GM18498 (cell line): ENCODE data around the gene CFAP157.

Experiments
- ATAC-seq: cut with Tn5 transposase; IDR thresholded peaks from one replicate; pipeline ENCODE4 v1.9.1; 2021; ENCODE audit warnings: mild to moderate bottlenecking, moderate library complexity; ENCODE audit not compliant: unreplicated experiment

The CFAP157 gene

DNA sequence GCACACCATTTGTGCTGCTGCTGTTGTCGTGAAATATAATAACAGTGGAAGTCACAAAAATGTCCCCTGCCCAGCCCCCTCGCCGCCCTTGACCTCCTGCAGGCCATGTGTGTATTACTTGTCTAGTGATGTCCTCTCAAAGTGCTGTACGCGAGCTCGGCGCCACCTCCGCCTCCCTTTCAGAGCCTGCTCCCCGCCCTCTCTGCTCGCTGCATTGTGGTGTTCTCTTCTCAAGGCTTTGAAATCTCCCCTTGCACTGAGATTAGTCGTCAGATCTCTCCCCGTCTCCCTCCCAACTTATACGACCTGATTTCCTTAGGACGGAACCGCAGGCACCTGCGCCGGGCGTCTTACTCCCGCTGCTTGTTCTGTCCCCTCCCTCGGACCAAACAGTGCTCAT, 14.7 kb upstream of the CFAP157 start:
- ATAC-seq: no peak

DNA sequence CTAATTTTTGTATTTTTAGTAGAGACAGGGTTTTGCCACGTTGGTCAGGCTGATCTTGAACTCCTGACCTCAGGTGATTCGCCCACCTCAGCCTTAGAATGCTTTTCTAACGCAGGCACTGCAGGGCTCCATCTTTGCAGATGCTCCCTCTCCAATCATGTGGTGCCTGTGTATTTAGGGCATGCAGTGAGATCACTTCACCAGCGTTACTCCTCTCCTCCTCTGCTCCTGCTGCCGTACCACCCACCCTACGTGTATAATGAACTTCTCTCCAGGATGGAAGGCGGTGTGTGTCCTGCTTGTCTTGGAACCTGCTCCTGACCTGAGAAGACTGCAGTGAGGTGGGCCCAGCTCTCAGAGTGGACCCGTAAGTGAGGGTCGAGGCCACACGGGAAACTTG, 13.6 kb upstream of the CFAP157 start:
- no peak for ATAC-seq

DNA sequence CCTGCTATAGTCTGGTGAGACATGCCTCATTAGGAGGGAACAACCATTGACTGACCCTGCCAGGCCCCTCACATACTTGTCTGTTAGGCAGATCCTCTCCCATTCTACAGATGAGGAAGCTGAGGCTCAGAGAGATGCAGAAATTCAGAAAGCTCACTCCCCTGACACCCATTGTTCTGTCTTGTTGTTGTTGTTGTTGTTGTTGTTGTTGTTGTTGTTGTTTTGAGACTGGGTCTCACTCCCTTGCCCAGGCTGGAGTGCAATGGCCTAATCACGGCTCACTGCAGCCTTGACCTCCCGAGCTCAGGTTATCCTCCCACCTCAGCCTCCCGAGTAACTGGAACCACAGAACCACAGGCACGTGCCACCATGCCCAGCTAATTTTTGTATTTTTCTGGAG, 13.1 kb upstream of the CFAP157 start:
- no peak for ATAC-seq

DNA sequence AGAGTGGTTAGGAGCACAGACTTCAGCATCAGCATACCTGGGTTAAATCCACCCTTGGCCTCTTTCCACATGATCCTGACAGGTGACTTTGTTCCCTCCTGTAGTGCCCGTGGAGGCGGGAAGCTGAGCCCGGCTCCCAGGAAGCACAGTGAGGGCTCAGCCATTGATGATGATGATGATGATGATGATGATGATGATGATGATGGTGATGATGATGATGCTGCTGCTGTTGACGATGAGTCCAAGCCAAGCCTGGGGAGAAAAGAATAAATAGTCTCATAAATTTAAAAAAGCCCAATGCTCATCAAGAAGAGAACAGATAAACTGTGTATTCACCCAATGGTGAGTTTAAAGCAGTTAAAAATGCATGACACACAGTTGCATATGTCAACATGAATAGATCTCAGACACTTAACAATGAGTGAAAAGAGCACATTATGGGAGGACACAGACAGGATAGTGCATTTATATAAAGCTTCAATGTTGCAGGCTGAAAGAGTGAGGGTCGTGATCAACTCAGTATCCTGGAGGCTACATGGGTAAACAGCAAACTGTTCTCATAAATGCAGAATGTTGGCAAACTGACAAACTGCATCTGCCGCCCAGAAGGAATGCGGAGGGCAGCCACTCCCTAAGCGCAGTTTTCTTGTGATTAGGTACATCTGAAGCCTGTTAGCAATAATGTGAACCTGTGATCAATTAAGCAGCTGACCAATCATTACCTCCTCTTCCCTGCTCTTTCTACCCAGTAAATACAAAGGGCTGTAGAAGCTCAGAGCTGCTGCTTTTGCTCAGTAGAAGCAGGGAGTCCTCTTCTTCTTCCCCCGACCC, 11.7 kb upstream of the CFAP157 start:
- ATAC-seq: no peak

DNA sequence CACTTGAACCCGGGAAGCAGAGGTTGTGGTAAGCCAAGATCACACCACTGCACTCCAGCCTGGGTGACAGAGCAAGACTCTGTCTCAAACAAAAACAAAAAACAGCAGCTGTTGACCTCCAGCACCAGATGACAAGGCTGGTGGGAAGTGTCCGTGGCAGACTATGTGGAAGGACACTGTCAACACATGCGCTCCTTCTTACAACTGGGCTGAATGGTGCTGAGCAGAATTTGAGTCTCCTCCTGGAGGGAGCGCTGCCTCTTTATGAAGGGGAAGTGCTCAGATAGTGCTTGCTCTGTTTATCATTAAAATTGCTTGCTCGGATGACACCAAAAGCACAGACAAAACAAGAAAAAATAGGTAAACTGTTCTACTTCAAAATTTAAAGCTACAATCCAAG, 9.2 kb upstream of the CFAP157 start:
- no peak for ATAC-seq

DNA sequence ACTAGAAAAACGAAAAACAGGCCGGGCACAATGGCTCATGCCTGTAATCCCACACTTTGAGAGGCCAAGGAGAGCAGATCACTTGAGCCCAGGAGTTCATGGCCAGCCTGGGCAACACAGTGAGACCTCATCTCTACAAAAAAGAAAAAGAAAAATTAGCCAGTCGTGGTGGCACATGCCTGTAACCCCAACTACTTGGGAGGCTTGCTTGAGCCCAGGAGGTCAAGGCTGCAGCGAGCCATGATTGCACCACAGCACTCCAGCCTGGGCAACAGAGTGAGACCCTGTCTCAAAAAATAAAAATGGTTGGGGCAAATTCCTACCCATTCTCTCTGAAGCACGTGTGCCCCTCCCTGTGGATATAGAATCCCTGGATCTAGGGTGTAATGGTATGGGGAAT, 8.4 kb upstream of the CFAP157 start:
- ATAC-seq: no peak

DNA sequence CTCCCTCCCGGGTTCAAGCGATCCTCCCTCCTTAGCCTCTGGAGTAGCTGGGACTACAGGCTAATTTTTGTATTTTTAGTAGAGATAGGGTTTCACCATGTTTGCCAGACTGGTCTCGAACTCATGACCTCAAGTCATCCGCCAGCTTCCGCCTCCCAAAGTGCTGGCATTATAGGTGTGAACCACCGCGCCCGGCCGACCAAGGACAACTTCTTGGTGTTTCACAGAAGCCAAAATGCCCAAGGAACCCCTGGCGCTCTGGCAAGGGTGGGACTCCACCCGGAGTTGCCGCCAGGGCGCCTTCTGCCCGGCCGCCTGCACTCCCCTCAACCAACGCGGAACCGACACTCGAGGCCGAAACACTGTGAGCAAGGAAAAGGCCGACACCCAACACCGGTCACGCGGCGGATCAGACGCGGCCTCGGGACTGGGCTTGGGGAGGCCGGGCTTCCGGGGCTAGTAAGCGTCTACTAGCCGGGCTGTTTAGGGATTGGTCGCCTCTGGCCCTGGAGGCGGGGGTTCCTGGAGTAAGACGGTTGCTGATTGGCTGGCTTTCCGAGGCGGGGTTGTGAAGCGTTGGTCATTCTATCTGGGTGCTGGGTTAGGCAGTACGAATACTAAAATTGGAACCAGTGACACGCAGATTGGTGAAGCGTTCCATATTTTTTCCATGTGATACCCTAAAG, 7.7 kb upstream of the CFAP157 start:
- ATAC-seq: peak; percentile 95

DNA sequence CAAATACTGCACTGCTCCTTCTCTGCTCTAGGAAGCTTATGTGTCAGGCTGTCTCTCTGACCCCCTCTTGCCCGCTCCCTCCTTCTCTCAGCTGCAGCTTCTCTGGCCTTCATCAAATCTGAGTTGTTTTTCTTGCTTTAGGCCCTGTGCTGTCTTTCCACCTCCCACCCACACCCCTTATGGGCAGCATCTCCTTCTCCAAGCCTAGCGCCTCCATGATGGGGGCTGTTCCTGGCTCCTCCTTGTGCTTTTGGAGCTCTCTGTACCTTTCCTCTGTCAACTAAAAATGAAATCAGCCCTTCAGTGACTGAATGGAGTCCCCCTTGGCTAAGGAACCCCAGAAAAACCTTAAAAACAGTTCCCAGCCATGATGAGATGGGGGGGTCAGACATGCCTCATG, 6.6 kb upstream of the CFAP157 start:
- ATAC-seq: no peak

DNA sequence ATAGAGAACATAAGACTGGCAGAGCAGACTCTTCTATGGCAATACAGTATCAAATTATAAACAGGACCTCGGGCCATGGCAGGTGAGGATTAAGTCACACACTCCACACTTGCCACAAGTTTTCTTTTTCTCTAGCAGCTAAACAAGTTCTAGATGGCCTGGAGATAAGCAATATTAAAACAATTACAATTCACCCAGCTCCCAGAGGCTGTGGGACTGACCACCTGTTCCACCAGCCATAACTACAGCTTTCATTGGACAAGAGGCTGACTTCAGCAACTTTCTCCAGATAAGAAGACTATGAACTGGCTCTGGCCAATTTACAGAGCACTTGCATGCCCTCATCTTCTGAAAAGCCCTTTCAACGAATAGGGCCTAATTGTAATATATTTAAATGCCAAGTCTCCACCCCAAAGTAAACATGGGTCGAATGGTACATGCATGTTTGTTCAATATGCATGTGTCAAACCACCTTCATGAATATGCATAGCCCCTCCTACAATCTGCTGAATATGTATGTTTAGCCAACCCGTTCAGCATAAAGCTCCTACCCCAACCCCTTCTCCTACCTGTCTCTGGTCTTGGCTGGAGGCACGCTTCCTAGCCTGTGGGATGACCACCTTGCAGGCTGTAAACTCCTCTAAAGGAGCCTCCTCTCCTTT, 6.1 kb upstream of the CFAP157 start:
- ATAC-seq: no peak

DNA sequence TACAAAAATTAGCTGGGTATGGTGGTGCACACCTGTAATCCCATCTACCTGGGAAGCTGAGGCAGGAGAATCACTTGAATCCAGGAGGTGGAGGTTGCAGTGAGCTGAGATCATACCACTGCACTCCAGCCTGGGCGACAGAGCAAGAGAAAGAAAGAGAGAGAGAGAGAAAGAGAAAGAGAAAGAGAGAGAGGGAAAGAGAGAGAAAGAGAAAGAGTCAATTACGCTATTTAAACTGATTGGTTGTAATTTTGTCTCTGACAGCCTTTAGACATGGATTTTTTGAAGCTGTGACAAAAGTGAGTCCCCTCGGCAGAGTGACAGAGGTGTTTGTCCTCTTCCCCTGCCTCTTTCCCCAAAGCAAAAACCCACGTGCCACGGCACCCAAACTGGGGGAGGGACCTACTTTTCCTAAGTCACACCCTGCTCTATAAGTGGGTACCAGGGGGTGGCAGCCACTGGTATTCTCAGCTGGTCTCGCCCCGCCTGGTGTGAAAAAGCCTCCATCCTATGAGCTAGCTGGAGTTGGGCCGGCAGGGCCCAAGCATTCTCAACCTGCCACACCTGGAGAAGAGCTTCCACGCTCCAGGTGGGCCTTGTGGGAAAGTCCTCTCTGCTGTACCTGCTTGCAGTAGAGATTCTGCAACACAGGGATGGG, 3.4 kb upstream of the CFAP157 start:
- ATAC-seq: no peak

DNA sequence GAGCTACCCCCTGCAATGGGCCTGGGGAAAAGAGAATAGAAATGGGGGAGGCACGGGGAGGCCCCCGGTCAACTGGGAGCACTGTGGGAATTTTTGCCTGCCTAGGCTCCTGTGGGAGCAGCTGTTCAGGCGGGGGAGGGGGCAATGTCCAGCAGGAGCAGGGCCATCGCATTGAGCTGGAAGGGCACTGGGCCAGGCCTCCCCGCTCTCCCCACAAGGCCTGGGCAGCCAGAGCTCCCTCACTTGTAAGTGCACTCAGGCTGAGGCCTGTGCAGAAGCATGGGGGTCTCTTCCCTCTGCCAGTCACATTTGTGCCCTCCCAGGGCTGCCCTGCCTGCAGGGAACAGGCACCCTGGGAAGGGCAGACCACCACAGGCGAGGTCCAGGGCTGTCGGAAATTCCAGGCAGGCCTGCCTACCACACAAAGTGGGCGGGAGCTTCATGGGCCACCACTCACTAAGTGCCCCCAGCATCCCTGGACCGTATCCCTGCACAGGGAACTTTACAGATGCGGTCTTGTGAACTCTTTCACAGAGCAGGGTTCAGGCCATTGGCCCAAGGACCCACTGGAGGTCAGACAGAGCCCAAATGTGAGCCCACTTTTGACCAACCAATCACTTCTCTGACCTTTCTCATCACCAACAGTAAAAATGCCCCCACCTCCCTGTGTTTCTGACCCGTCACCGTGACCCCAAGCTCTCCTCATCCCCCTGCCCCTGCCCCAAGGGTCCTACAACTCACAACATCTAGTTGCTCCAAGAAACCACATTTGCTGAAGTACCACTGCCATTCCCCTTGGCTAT, 1.0 kb upstream of the CFAP157 start:
- no peak for ATAC-seq

DNA sequence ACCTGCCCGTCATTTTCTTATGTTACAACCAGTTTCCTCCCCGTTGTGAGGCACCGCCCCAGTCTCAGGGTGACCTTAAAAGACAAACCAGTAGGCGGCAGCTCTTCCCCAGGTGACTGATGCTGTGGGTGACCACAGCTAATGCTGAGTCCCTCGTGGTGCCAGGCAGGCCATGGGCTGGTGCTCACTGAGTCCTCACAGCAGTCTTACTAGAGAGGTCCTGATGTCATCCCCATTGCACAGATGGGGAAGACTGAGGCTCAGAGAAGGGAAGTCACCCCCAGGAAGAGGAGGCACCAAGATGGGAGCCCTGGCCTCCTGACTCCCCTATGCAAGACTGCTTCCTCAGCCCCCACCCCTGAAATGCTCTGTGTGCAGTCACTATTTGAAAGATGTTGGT, 978 bp downstream of the CFAP157 start:
- no peak for ATAC-seq

DNA sequence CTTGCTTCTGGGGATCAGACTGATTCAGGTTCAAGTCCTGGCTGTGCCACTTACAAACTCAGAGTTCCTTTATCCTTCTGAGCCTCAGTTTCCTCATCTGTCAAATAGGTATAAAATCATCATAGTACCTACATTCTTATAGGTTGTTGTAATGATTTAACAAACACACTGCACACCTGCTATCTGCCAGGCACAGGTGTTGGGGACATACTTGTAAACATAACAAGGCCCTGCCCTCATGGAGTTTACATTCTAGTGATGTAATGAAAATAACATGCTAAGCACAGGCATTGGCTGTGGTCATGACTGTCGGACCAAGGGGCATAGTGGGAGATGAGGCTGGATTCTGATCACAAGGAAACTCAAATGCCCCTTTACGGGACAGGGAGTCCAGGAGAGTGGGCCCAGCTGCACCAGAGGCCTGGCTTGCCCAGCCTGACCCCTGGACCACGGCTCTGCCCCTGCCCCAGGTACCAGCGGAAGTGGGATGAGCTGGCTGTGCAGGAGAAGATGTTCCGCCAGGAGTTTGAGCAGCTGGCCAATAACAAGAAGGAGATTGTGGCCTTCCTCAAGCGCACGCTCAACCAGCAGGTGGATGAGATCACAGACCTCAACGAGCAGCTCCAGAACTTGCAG, 2.3 kb downstream of the CFAP157 start:
- no peak for ATAC-seq

DNA sequence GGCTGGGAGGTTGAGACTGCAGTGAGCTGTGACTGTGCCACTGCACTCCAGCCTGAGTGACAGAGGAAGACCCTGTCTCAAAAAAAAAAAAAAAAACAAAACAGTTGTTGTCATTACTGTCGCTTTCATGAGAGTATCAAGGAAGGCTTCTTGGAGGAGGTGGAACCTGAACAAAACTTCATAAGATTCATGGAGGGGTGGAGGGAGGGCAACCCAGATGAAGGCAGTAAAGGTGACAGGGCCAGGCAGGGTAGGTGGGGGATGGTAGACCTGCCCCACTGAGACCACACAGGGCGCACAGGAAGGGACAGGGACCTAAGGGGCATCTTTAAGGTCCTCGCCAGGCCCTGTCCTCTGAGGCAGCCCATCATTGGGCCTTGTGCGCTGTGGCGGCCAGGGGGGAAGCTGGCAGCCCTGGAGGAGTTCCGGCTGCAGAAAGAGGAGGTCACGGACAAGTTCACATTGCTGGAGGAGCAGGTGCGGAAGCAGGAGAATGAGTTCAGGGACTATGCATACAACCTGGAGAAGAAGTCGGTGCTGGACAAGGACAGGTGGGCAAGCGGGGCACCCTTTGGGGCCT, 3.5 kb downstream of the CFAP157 start:
- no peak for ATAC-seq

DNA sequence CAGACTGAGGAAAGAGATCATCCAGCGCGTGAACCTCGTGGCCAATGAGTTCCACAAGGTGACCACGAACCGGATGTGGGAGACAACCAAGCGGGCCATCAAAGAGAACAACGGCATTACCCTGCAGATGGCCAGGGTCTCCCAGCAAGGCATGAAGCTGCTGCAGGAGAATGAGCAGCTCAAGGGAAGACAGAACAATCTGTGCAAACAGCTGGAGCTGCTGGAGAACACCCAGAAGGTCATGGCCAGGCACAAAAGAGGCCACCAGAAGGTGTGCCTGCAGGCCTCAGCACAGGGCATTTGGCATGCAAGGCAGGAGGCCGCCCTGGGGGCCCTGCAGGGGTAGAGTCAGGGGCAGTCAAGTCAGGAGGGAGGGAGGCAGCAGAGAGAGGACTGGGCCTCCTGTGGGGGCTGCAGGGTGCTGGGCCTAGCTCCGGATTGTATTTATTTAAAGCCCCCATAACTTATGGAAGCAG, 4.5 kb downstream of the CFAP157 start:
- no peak for ATAC-seq

DNA sequence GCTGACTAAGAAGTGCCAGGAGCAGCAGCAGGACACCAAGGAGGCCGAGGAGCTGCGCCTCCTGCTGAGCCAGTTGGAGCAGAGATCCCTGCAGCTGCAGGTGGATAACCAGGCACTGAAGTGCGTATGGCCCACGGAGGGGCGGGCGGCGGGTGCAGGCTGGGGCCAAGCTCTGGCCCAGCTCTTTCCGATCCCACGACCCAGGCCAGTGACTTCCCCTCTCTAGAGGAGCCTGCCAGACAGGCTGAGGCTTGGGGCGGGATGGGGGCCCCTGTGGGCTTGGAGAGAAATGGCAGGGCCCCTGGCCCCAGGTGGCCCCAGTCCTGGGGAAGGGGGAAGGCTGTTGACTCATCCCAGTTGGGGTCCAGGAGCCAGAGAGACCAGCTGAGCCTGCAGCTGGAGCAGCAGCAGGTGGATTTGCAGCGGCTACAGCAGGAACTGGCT, 5.1 kb downstream of the CFAP157 start:
- no peak for ATAC-seq

DNA sequence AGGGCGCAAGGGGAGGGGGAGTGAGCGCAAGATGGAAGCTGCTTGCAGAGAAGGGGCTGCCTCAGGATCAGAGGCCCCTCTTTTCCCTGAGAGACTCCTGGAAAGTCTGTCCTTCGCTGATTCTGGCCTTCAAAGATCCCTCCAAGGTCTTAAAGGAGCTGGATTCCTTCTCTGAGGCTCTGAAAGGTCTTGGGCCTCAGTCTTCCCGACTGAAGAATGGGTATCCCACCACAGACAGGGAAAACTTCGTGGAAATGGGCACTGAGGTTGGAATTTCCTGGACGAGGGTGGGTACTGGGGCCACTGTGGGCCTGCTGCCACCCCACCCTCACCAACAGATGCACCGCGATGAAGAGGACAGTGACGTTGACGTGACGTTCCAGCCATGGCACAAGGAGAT, 5.6 kb downstream of the CFAP157 start:
- no peak for ATAC-seq

DNA sequence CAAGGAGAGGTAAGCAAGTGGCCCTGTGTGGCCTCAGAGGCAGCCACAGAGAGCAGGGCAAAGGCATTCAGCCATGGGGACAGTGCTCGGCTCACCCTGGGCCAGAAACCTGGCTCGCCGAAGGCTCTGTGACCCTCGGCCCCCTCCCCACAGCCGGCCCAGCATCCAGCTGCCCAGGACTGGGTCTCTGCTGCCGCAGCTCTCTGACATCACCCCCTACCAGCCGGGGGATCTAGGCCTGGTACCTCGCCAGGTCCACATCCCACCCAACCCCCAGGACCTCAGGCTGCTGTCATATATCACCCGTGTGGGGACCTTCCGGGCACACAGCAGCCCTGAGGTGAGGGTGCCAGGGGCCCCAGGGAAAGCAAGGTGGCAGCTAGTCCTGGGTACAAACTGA, 6.1 kb downstream of the CFAP157 start:
- no peak for ATAC-seq

DNA sequence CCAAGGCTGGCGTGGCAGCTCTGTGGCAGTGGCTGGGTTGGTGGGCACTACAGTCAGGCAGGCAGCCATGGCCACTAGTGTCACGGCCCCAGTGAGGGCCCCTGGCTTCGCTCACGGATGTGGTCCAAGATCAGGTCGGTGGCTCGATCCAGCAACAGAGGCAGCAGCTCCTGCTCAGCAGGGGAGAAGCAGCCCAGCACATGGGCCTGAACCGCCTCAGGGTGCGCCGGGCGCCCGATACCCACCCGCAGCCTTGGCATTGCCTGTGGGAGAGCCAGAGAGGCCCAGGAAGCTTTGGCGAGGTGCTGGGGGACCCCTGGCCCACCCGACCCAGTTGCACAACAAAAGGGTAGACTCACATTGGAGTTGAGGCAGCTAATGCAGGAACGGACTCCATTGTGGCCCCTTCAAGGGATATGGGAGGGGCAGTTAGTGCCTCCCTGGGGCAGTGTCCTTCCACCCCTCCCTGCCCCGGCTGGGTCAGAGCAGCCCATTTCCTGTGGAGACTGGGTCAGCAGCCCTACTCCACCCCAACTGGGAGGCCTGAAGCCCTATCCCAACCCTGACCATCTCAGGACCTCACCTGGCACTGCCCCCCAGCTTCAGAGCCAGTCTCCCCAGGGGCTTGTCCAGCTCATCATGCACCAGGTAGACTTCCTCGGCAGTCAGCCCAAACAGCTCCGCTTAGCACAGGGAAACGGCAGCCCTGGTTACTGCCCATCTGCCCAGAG, 7.4 kb downstream of the CFAP157 start:
- ATAC-seq: no peak
